GM23338 (cell line): ENCODE data around the gene OPN4.

ENCODE experiments used
- EZH2phosphoT487 ChIP-seq: fragments of 200-600 bp; sonication (generic); IDR thresholded peaks from one replicate; pipeline ENCODE4 v1.8.1; 2018; ENCODE audit warnings: antibody characterized with exemption; ENCODE audit not compliant: unreplicated experiment
- TF ChIP-seq, protein P1 (sequence below), 2 experiments: fragments of 200-600 bp in 1 of 2; sonication (generic) in 1 of 2; conservative IDR thresholded peaks; 2 replicates each; pipeline versions ENCODE4 v1.5.1 to v1.6.1; 2016 to 2017; ENCODE audit warnings: antibody characterized with exemption in 2 of 2, low read depth in 2 of 2, mild to moderate bottlenecking in 2 of 2, moderate library complexity in 1 of 2

GRCh38 chr10:86662186-86663045, 8.1 kb downstream of the OPN4 start:
- TF ChIP-seq, protein P1, sequence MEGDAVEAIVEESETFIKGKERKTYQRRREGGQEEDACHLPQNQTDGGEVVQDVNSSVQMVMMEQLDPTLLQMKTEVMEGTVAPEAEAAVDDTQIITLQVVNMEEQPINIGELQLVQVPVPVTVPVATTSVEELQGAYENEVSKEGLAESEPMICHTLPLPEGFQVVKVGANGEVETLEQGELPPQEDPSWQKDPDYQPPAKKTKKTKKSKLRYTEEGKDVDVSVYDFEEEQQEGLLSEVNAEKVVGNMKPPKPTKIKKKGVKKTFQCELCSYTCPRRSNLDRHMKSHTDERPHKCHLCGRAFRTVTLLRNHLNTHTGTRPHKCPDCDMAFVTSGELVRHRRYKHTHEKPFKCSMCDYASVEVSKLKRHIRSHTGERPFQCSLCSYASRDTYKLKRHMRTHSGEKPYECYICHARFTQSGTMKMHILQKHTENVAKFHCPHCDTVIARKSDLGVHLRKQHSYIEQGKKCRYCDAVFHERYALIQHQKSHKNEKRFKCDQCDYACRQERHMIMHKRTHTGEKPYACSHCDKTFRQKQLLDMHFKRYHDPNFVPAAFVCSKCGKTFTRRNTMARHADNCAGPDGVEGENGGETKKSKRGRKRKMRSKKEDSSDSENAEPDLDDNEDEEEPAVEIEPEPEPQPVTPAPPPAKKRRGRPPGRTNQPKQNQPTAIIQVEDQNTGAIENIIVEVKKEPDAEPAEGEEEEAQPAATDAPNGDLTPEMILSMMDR (conservative IDR thresholded peaks at IDR 0.05; ENCODE audit: low read depth in 2 of 2), result no peak
- no peak for TF ChIP-seq EZH2phosphoT487
